Stomach (tissue), 4 donors: ENCODE data around the gene SPEF1.

Experiments
- EP300 ChIP-seq: sonication (generic); formaldehyde crosslinking; IDR thresholded peaks from one replicate; pipeline ENCODE4 v1.6.1; 2017; ENCODE audit warnings: antibody characterized with exemption
- POLR2A ChIP-seq, 4 donors: fragments of 450-650 bp; IDR thresholded peaks; one replicate each; pipeline ENCODE4 v1.6.1; 2016; ENCODE audit warnings: antibody characterized with exemption in 4 of 4, control low read depth in 2 of 4, mild to moderate bottlenecking in 1 of 4, moderate library complexity in 1 of 4
- POLR2AphosphoS5 ChIP-seq, 3 donors: sonication (generic); formaldehyde crosslinking; IDR thresholded peaks; one replicate each; pipeline ENCODE4 v1.6.1; 2016; ENCODE audit warnings: antibody characterized with exemption in 3 of 3
- TF ChIP-seq, protein P1 (sequence below), 7 experiments: fragments of 450-650 bp in 4 of 7; fragments of 200-600 bp in 3 of 7; sonication (generic) in 3 of 7; IDR thresholded peaks; one replicate each; pipeline ENCODE4 v1.5.1; 2016 to 2019; ENCODE audit warnings: antibody characterized with exemption in 7 of 7, control low read depth in 2 of 7, mild to moderate bottlenecking in 1 of 7

DNA sequence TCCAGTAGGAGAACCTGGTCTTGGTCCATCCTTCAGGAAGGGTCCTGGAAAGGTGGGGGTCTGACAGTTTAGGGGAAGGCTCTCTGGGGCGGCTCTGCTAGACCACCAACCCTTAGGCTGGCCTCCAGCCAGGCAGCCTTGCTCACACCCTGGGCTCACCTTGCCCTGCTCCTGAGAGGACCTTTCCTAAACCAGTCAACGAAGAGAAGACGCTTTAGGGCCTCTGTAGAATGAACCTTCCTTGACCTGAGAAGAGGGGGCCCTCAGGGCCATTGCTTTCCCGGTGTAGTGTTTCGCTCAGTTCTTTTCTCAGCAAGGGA lies 15.9 kb upstream of the SPEF1 start:
- TF ChIP-seq POLR2A (IDR thresholded peaks at IDR 0.05) (no peak), POLR2AphosphoS5 (IDR thresholded peaks at IDR 0.05) (no peak), EP300 (no peak)
- TF ChIP-seq, protein P1, sequence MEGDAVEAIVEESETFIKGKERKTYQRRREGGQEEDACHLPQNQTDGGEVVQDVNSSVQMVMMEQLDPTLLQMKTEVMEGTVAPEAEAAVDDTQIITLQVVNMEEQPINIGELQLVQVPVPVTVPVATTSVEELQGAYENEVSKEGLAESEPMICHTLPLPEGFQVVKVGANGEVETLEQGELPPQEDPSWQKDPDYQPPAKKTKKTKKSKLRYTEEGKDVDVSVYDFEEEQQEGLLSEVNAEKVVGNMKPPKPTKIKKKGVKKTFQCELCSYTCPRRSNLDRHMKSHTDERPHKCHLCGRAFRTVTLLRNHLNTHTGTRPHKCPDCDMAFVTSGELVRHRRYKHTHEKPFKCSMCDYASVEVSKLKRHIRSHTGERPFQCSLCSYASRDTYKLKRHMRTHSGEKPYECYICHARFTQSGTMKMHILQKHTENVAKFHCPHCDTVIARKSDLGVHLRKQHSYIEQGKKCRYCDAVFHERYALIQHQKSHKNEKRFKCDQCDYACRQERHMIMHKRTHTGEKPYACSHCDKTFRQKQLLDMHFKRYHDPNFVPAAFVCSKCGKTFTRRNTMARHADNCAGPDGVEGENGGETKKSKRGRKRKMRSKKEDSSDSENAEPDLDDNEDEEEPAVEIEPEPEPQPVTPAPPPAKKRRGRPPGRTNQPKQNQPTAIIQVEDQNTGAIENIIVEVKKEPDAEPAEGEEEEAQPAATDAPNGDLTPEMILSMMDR (IDR thresholded peaks at IDR 0.05): no peak
